Lower leg skin (tissue), 3 donors: ENCODE data around the gene FRMD1.

Source experiments
- POLR2A ChIP-seq, 2 donors: fragments of 450-650 bp; IDR thresholded peaks; one replicate each; pipeline ENCODE4 v1.6.1; 2016 to 2017; ENCODE audit warnings: antibody characterized with exemption in 2 of 2, mild to moderate bottlenecking in 1 of 2, moderate library complexity in 1 of 2
- TF ChIP-seq, protein P1 (sequence below), 3 donors: fragments of 450-650 bp; IDR thresholded peaks; one replicate each; pipeline ENCODE4 v1.5.1; 2016; ENCODE audit warnings: antibody characterized with exemption in 3 of 3, mild to moderate bottlenecking in 3 of 3, moderate library complexity in 2 of 3

DNA sequence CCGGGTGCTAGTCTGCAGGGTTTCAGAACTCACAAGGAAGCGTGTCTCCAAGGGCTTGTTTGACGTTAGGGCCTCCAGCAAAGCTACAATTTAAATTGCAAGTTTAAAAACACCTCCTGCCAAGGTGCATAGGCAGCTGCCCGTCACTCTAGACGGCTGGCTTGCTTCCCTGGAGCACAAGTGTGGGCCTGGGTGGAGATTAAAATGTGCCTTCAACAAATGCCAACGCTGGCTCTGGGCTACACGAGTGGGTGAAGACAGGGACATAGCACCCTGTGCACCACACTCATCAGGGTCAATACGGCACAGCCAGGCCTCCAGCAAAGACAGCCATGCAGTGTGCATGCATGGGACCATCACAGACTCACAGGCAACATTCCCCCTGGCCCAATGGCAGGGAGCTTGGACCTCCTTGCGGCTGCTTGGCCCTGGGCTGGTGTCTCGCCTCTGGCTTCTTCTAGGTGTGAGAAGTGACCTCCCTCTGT, 48.4 kb upstream of the FRMD1 start:
- TF ChIP-seq, protein P1, sequence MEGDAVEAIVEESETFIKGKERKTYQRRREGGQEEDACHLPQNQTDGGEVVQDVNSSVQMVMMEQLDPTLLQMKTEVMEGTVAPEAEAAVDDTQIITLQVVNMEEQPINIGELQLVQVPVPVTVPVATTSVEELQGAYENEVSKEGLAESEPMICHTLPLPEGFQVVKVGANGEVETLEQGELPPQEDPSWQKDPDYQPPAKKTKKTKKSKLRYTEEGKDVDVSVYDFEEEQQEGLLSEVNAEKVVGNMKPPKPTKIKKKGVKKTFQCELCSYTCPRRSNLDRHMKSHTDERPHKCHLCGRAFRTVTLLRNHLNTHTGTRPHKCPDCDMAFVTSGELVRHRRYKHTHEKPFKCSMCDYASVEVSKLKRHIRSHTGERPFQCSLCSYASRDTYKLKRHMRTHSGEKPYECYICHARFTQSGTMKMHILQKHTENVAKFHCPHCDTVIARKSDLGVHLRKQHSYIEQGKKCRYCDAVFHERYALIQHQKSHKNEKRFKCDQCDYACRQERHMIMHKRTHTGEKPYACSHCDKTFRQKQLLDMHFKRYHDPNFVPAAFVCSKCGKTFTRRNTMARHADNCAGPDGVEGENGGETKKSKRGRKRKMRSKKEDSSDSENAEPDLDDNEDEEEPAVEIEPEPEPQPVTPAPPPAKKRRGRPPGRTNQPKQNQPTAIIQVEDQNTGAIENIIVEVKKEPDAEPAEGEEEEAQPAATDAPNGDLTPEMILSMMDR (IDR thresholded peaks at IDR 0.05): no peak
- TF ChIP-seq POLR2A (IDR thresholded peaks at IDR 0.05): no peak
